MM.1S (cell line): ENCODE results near the gene DIRAS1.

ENCODE experiments used
- DNase-seq: peaks from one replicate; pipeline ENCODE4 v3.0.0-alpha.2; 2015
- H2AFZ ChIP-seq: fragments of 300-600 bp; sonication (generic); 2 replicates; pipeline ENCODE4 v1.6.0; 2016; ENCODE audit warnings: antibody characterized with exemption, low read length
- H3F3A ChIP-seq: fragments of 300-600 bp; sonication (generic); 2 replicates; pipeline ENCODE4 v1.6.1; 2016; ENCODE audit warnings: mild to moderate bottlenecking, antibody characterized with exemption, low read length, moderate library complexity, mixed read lengths; ENCODE audit not compliant: insufficient read depth
- H3K27ac ChIP-seq: fragments of 300-600 bp; sonication (generic); 2 replicates; pipeline ENCODE4 v1.5.1; 2016; ENCODE audit warnings: mild to moderate bottlenecking, low read length
- H3K27me3 ChIP-seq: fragments of 300-600 bp; sonication (generic); replicated peaks from 2 replicates; pipeline ENCODE4 v1.6.0; 2016; ENCODE audit warnings: low read length; ENCODE audit not compliant: insufficient read depth
- H3K36me3 ChIP-seq: fragments of 300-600 bp; sonication (generic); replicated peaks from 2 replicates; pipeline ENCODE4 v1.6.1; 2016; ENCODE audit warnings: mild to moderate bottlenecking, low read length, mixed read lengths; ENCODE audit not compliant: insufficient read depth
- H3K4me1 ChIP-seq: fragments of 300-600 bp; sonication (generic); 2 replicates; pipeline ENCODE4 v1.6.1; 2016; ENCODE audit warnings: low read length, mixed read lengths
- H3K4me2 ChIP-seq: fragments of 300-600 bp; sonication (generic); 2 replicates; pipeline ENCODE4 v1.6.0; 2016; ENCODE audit warnings: low read depth, low read length
- H3K4me3 ChIP-seq: fragments of 300-600 bp; sonication (generic); 2 replicates; pipeline ENCODE4 v1.5.1; 2016; ENCODE audit warnings: low read length, mixed read lengths
- H3K79me2 ChIP-seq: fragments of 300-600 bp; sonication (generic); 2 replicates; pipeline ENCODE4 v1.6.1; 2016; ENCODE audit warnings: mixed run types, low read length, mixed read lengths
- H3K9ac ChIP-seq: fragments of 300-600 bp; sonication (generic); 2 replicates; pipeline ENCODE4 v1.6.1; 2016; ENCODE audit warnings: low read length, mixed read lengths
- H3K9me2 ChIP-seq: fragments of 300-600 bp; sonication (generic); replicated peaks from 2 replicates; pipeline ENCODE4 v1.6.1; 2016; ENCODE audit warnings: mild to moderate bottlenecking, low read length, mixed read lengths; ENCODE audit not compliant: insufficient read depth
- H3K9me3 ChIP-seq: fragments of 300-600 bp; sonication (generic); replicated peaks from 2 replicates; pipeline ENCODE4 v1.6.1; 2016; ENCODE audit warnings: mild to moderate bottlenecking, low read length, mixed read lengths; ENCODE audit not compliant: insufficient read depth
- H4K20me1 ChIP-seq: fragments of 300-600 bp; sonication (generic); 2 replicates; pipeline ENCODE4 v1.6.1; 2016; ENCODE audit warnings: mild to moderate bottlenecking, low read length, moderate library complexity, mixed read lengths; ENCODE audit not compliant: insufficient read depth
- EZH2 ChIP-seq: fragments of 300-600 bp; sonication (generic); optimal IDR thresholded peaks from 2 replicates; pipeline ENCODE3; 2017; ENCODE audit warnings: low read depth, mild to moderate bottlenecking, antibody characterized with exemption, low read length, mixed read lengths
- EZH2phosphoT487 ChIP-seq: fragments of 300-600 bp; sonication (generic); IDR thresholded peaks from 2 replicates; pipeline ENCODE4 v1.6.1; 2018; ENCODE audit warnings: antibody characterized with exemption, low read length
- TF ChIP-seq, protein P1 (sequence below): fragments of 300-600 bp; sonication (generic); IDR thresholded peaks from 2 replicates; pipeline ENCODE4 v1.5.1; 2016; ENCODE audit warnings: antibody characterized with exemption, low read length, mixed read lengths

DIRAS1 gene

GRCh38 chr19:2740314-2740656 is 19.1 kb upstream of the DIRAS1 start:
- Histone ChIP-seq H3K36me3 (no peaks in the 10 kb centered on the region; the same call in 1 of the 2 replicates), H3K9me3 (no peaks in the 10 kb centered on the region), H3K4me2 (peak overlapping the region; percentile 25; the same call in 1 of the 2 replicates), H3K4me3 (no peak overlapping the region), H3K9ac (no peak overlapping the region), H3K4me1 (no peaks in the 10 kb centered on the region), H2AFZ (peak overlapping the region; percentile 27), H3K27me3 (no peaks in the 10 kb centered on the region), H4K20me1 (no peaks in the 10 kb centered on the region), H3K9me2 (no peaks in the 10 kb centered on the region), H3K79me2 (peaks cover 35% of the 10 kb centered on the region), H3F3A (no peaks in the 10 kb centered on the region; the same call in 1 of the 2 replicates), H3K27ac (no peak overlapping the region)
- no peak for DNase-seq
- TF ChIP-seq, protein P1, sequence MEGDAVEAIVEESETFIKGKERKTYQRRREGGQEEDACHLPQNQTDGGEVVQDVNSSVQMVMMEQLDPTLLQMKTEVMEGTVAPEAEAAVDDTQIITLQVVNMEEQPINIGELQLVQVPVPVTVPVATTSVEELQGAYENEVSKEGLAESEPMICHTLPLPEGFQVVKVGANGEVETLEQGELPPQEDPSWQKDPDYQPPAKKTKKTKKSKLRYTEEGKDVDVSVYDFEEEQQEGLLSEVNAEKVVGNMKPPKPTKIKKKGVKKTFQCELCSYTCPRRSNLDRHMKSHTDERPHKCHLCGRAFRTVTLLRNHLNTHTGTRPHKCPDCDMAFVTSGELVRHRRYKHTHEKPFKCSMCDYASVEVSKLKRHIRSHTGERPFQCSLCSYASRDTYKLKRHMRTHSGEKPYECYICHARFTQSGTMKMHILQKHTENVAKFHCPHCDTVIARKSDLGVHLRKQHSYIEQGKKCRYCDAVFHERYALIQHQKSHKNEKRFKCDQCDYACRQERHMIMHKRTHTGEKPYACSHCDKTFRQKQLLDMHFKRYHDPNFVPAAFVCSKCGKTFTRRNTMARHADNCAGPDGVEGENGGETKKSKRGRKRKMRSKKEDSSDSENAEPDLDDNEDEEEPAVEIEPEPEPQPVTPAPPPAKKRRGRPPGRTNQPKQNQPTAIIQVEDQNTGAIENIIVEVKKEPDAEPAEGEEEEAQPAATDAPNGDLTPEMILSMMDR: no peak
- TF ChIP-seq EZH2phosphoT487: no peak
- TF ChIP-seq EZH2: no peak

DNA sequence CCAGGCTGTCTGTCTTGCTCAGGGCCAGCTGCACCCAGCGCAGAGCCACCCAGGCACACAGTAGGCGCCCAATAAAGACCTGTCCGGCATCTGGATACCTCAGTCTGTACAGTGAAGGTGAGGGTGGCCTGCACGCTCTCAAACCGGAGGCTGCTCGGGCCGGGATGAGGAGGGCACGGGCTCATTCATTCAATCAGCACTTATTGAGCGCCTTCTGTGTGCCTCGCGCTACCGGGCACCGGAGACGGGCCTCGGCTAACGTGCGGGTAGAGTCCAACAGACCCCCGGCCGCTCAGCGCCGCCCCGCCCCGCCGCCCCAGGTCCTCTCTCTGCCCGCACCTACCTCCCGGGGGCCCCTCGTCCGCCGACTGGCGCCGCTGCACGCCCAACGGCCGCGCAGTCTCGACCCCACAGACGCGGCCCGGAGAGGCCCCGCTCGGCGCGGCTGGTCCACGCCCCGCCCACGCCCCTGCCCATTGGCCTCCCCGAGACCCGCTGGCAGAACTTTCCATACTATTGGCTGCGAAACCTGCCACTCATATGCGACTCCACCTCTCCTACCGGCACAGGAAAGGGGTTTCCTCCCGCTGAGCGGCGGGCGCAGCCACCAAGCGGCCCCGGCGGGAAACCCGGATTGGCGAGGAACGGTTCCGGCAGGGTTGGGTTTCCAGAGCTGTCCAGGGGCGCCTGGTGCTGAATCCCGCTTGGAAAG is 18.6 kb upstream of the DIRAS1 start, which contains the start of gene SLC39A3:
Gene SLC39A3, minus strand, starts transcription at position 416 of the 712 bp plus-strand sequence. CDS start 2,760 bp downstream, outside the sequence.
- no peaks in the 10 kb centered on the region for H3K27me3 ChIP-seq
- no peaks in the 10 kb centered on the region; the same call in 1 of the 2 replicates for H3K36me3 ChIP-seq
- peak within 1 kb of the TSS; percentile 6; the same call in 1 of the 2 replicates for H3K27ac ChIP-seq
- peak within 1 kb of the TSS; percentile 97 for H3K4me3 ChIP-seq
- no peaks in the 10 kb centered on the region for H3K9me2 ChIP-seq
- H4K20me1 ChIP-seq: no peaks in the 10 kb centered on the region
- no peaks in the 10 kb centered on the region; the same call in 1 of the 2 replicates for H3F3A ChIP-seq
- peak within 1 kb of the TSS; percentile 70 for H3K4me2 ChIP-seq
- no peaks in the 10 kb centered on the region for H3K9me3 ChIP-seq
- TF ChIP-seq EZH2phosphoT487 (no peak), EZH2 (no peak)
- TF ChIP-seq, protein P1: no peak
- H3K9ac ChIP-seq: peak within 1 kb of the TSS; percentile 79
- H3K4me1 ChIP-seq: no peaks in the 10 kb centered on the region
- peak within 1 kb of the TSS; percentile 92 for H2AFZ ChIP-seq
- DNase-seq: peak; percentile 99
- H3K79me2 ChIP-seq: peaks cover 35% of the 10 kb centered on the region

DNA sequence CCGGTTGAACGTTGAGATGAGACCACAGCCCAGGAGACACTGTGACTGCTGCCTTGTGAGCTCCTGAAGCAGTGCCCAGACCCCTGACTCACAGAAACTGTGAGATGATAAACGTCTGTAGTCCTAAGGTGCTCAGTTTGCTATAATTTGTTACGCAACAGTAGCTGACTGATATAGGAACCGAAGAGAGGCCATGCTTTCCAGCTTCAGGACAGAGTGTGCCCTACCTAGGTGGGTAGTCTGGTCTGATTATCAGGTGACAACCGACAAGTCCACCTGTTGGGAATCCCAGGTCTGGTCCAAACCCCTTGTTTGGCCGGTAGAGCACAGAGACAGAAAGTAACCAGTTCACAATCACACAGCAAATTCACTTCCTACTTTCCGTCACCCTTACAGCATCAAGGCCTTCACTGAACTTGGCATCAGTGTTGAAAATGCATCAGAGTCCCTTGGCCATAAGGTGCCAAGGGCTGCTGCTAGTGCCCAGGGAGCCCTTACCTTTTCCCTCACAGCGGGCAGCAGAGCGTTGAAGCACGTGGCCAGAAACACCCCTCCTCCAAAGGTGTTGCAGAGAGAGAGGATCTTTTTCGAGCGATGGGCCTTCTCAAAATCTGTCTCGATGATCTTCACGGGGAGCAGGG is 15.5 kb upstream of the DIRAS1 start:
- TF ChIP-seq EZH2: no peak
- TF ChIP-seq EZH2phosphoT487: no peak
- TF ChIP-seq, protein P1: no peak
- Histone ChIP-seq H3K36me3 (no peaks in the 10 kb centered on the region; the same call in 1 of the 2 replicates), H3K9me3 (no peaks in the 10 kb centered on the region), H3K79me2 (peaks cover 35% of the 10 kb centered on the region), H3K4me1 (no peaks in the 10 kb centered on the region), H3F3A (no peaks in the 10 kb centered on the region; the same call in 1 of the 2 replicates), H3K27me3 (no peaks in the 10 kb centered on the region), H4K20me1 (no peaks in the 10 kb centered on the region), H2AFZ (no peak overlapping the region), H3K9me2 (no peaks in the 10 kb centered on the region), H3K27ac (no peak overlapping the region), H3K4me2 (no peak overlapping the region), H3K4me3 (no peak overlapping the region), H3K9ac (no peak overlapping the region)
- no peak for DNase-seq
